GM23248 (cell line): ENCODE data around the gene GPA33. TPM values are rescaled to one million over a fixed set of nuclear protein-coding genes. Genes with fewer than 3 reads are reported as not detected.

Experiments
- DNase-seq: peaks from one replicate; pipeline ENCODE4 v3.0.0-alpha.2; 2015
- H2AFZ ChIP-seq: fragments of 200-600 bp; sonication (generic); 2 replicates; pipeline ENCODE4 v1.6.1; 2016; ENCODE audit warnings: antibody characterized with exemption
- H3F3A ChIP-seq: fragments of 200-600 bp; sonication (generic); 2 replicates; pipeline ENCODE4 v1.6.1; 2016; ENCODE audit warnings: mild to moderate bottlenecking, antibody characterized with exemption, mixed run types; ENCODE audit not compliant: insufficient read depth
- H3K27ac ChIP-seq: fragments of 200-600 bp; sonication (generic); 2 replicates; pipeline ENCODE4 v1.5.1; 2016; ENCODE audit warnings: mild to moderate bottlenecking
- H3K27me3 ChIP-seq: fragments of 200-600 bp; sonication (generic); replicated peaks from 2 replicates; pipeline ENCODE4 v1.6.1; 2016; ENCODE audit warnings: mild to moderate bottlenecking; ENCODE audit not compliant: insufficient read depth
- H3K36me3 ChIP-seq: fragments of 200-600 bp; sonication (generic); 2 replicates; pipeline ENCODE4 v1.6.1; 2016; ENCODE audit warnings: low read depth, mild to moderate bottlenecking
- H3K4me1 ChIP-seq: fragments of 200-600 bp; sonication (generic); 2 replicates; pipeline ENCODE4 v1.6.1; 2016; ENCODE audit warnings: mild to moderate bottlenecking; ENCODE audit not compliant: insufficient read depth
- H3K4me2 ChIP-seq: fragments of 200-600 bp; sonication (generic); one replicate; pipeline ENCODE4 v1.6.1; 2016; ENCODE audit warnings: mild to moderate bottlenecking; ENCODE audit not compliant: unreplicated experiment
- H3K4me3 ChIP-seq: fragments of 200-600 bp; sonication (generic); 2 replicates; pipeline ENCODE4 v1.5.1; 2016; ENCODE audit warnings: mild to moderate bottlenecking
- H3K79me2 ChIP-seq: fragments of 200-600 bp; sonication (generic); 2 replicates; pipeline ENCODE4 v1.6.1; 2016; ENCODE audit warnings: mild to moderate bottlenecking; ENCODE audit not compliant: insufficient read depth
- H3K9ac ChIP-seq: fragments of 200-600 bp; sonication (generic); 2 replicates; pipeline ENCODE4 v1.6.1; 2016; ENCODE audit warnings: mild to moderate bottlenecking
- H3K9me2 ChIP-seq: fragments of 200-600 bp; sonication (generic); 2 replicates; pipeline ENCODE4 v1.6.1; 2016; ENCODE audit warnings: mixed run types, mild to moderate bottlenecking, moderate library complexity; ENCODE audit not compliant: insufficient read depth
- H3K9me3 ChIP-seq: fragments of 200-600 bp; sonication (generic); one replicate; pipeline ENCODE4 v1.6.1; 2017; ENCODE audit warnings: low read depth
- H4K20me1 ChIP-seq: fragments of 200-600 bp; sonication (generic); 2 replicates; pipeline ENCODE4 v1.6.0; 2016; ENCODE audit not compliant: insufficient read depth
- EZH2 ChIP-seq: fragments of 200-600 bp; sonication (generic); IDR thresholded peaks from 2 replicates; pipeline ENCODE4 v1.6.1; 2018; ENCODE audit warnings: antibody characterized with exemption, mild to moderate bottlenecking; ENCODE audit not compliant: insufficient read depth, poor library complexity, severe bottlenecking
- EZH2phosphoT487 ChIP-seq: fragments of 200-600 bp; sonication (generic); IDR thresholded peaks from 2 replicates; pipeline ENCODE4 v1.6.1; 2018; ENCODE audit warnings: antibody characterized with exemption, moderate library complexity, mild to moderate bottlenecking, low read depth; ENCODE audit not compliant: insufficient read depth
- WGBS, 2 experiments: methylation state at CpG; one replicate each; pipeline ENCODE4 v1.1.6; 2015 to 2017; ENCODE audit warnings: low lambda C conversion rate in 2 of 2, low coverage in 1 of 2; ENCODE audit errors: missing lambda C conversion rate in 2 of 2; 5-methylcytosine and 5-hydroxymethylcytosine counted together
- in situ Hi-C: fragments of 300-500 bp; cut with MboI; formaldehyde crosslinking; loops from 2 replicates; pipeline ENCODE4 v1.15.0; 2020
- polyA plus RNA-seq: library from polyadenylated mRNA; unstranded; fragments of >200 nt; fragmentation: Nextera tagmentation; extraction: Ambion mirVana; gene quantifications from 2 replicates; pipeline ENCODE4 v1.2.1, GENCODE V29; 2016
- total RNA-seq: library from RNA; depleted of rRNA; stranded (reverse); fragments of >200 nt; shearing (Covaris generic); gene quantifications from 2 replicates; pipeline ENCODE4 v1.2.3, GENCODE V29; 2014; rRNA removed

Gene GPA33
- total RNA-seq (not detected in 2 replicates), polyA plus RNA-seq (not detected in 2 replicates)

- no peak within 1 kb of the TSS for H3K4me3 ChIP-seq
- H3K9me2 ChIP-seq, result no peaks in the 10 kb centered on the region
- no peaks in the 10 kb centered on the region for H3K4me1 ChIP-seq
- no peak within 1 kb of the TSS for H3K4me2 ChIP-seq
- no peaks in the 10 kb centered on the region for H3K36me3 ChIP-seq
- WGBS, 2 experiments, result 83 to 95% methylated on average over 1 of the region's 1 CpG
- no peak within 1 kb of the TSS for H3K27ac ChIP-seq
- no peaks in the 10 kb centered on the region for H3K79me2 ChIP-seq
- no peak for DNase-seq
- no peaks in the 10 kb centered on the region for H3K9me3 ChIP-seq
- TF ChIP-seq EZH2phosphoT487 (no peak), EZH2 (no peak)
- peaks cover 4% of the 10 kb centered on the region; the same call in 1 of the 2 replicates for H3K27me3 ChIP-seq
- H3F3A ChIP-seq, result no peaks in the 10 kb centered on the region
- in situ Hi-C loops, result loop anchor here (25.0 kb wide), 1 partner anchor 597 kb away; no protein-coding TSS in a partner anchor
- H4K20me1 ChIP-seq, result no peaks in the 10 kb centered on the region
- H3K9ac ChIP-seq, result no peak within 1 kb of the TSS
- no peak within 1 kb of the TSS for H2AFZ ChIP-seq
Observed at GRCh38 chr1:167090314-167090942, at the start of gene GPA33. Gene GPA33, minus strand, starts transcription at chr1:167090377. Its CDS starts 90 bp downstream, at chr1:167090287.

- Histone ChIP-seq H4K20me1 (no peaks in the 10 kb centered on the region), H3K27ac (no peak overlapping the region), H3K36me3 (no peaks in the 10 kb centered on the region), H3K79me2 (no peaks in the 10 kb centered on the region), H3K9me2 (no peaks in the 10 kb centered on the region), H3K4me3 (no peak overlapping the region), H3K4me1 (0 out of 2 replicates have a peak, but pooled peaks cover 3% of the 10 kb centered on the region), H3K4me2 (no peak overlapping the region), H3K9me3 (no peaks in the 10 kb centered on the region), H2AFZ (no peak overlapping the region), H3F3A (no peaks in the 10 kb centered on the region), H3K27me3 (0 out of 2 replicates have a peak, but pooled peaks cover 16% of the 10 kb centered on the region), H3K9ac (no peak overlapping the region)
- no peak for DNase-seq
- TF ChIP-seq EZH2phosphoT487 (no peak), EZH2 (no peak)
- WGBS, 2 experiments, result 4 to 7% methylated on average over 1 of the region's 1 CpG
- in situ Hi-C loops, result no loop called here
Observed at GRCh38 chr1:167138703-167139102, 48.5 kb upstream of the GPA33 start.

- Histone ChIP-seq H3K79me2 (no peaks in the 10 kb centered on the region), H3K27me3 (0 out of 2 replicates have a peak, but pooled peaks cover 20% of the 10 kb centered on the region), H4K20me1 (no peaks in the 10 kb centered on the region), H2AFZ (no peak overlapping the region), H3K9me3 (no peaks in the 10 kb centered on the region), H3K4me2 (no peak overlapping the region), H3K4me1 (0 out of 2 replicates have a peak, but pooled peaks cover 3% of the 10 kb centered on the region), H3F3A (no peaks in the 10 kb centered on the region), H3K9me2 (no peaks in the 10 kb centered on the region), H3K27ac (no peak overlapping the region), H3K36me3 (no peaks in the 10 kb centered on the region), H3K4me3 (no peak overlapping the region), H3K9ac (no peak overlapping the region)
- WGBS, 2 experiments, result 21 to 30% methylated on average over 3 of the region's 3 CpGs
- TF ChIP-seq EZH2 (no peak), EZH2phosphoT487 (no peak)
- no peak for DNase-seq
- in situ Hi-C loops, result no loop called here
Observed at GRCh38 chr1:167137793-167138510, 47.8 kb upstream of the GPA33 start.

GRCh38 chr1:167137332-167137781 lies 47.2 kb upstream of the GPA33 start:
- 1% methylated on average over 6 of the region's 6 CpGs for WGBS, 2 experiments
- Histone ChIP-seq H3K79me2 (no peaks in the 10 kb centered on the region), H3K4me1 (0 out of 2 replicates have a peak, but pooled peaks cover 3% of the 10 kb centered on the region), H3K4me3 (no peak overlapping the region), H3K27me3 (0 out of 2 replicates have a peak, but pooled peaks cover 20% of the 10 kb centered on the region), H3K36me3 (no peaks in the 10 kb centered on the region), H3K27ac (no peak overlapping the region), H3K9me2 (no peaks in the 10 kb centered on the region), H4K20me1 (no peaks in the 10 kb centered on the region), H3F3A (no peaks in the 10 kb centered on the region), H3K9me3 (no peaks in the 10 kb centered on the region), H3K9ac (no peak overlapping the region), H3K4me2 (no peak overlapping the region), H2AFZ (no peak overlapping the region)
- in situ Hi-C loops, result no loop called here
- TF ChIP-seq EZH2phosphoT487 (no peak), EZH2 (no peak)
- no peak for DNase-seq
